Smooth muscle cell (in vitro differentiated cells): ENCODE results near the gene MYPOP. TPM values are rescaled to one million over a fixed set of nuclear protein-coding genes. Genes with fewer than 3 reads are reported as not detected.

Experiments
- DNase-seq: peaks from one replicate; lab custom pipeline; 2025; ENCODE audit not compliant: unreplicated experiment; lab: John Stamatoyannopoulos, UW
- H2AFZ ChIP-seq: fragments of 200-600 bp; sonication (generic); 2 replicates; pipeline ENCODE4 v1.6.0; 2016; ENCODE audit warnings: antibody characterized with exemption, low read depth, mild to moderate bottlenecking
- H3F3A ChIP-seq: fragments of 200-600 bp; sonication (generic); 2 replicates; pipeline ENCODE4 v1.6.0; 2017; ENCODE audit warnings: antibody characterized with exemption, low read depth
- H3K27ac ChIP-seq: fragments of 200-600 bp; sonication (generic); 2 replicates; pipeline ENCODE4 v1.5.1; 2016; ENCODE audit warnings: low read depth, mild to moderate bottlenecking
- H3K27me3 ChIP-seq: fragments of 200-600 bp; sonication (generic); 2 replicates; pipeline ENCODE4 v1.6.1; 2016; ENCODE audit warnings: low read depth, mild to moderate bottlenecking
- H3K36me3 ChIP-seq: fragments of 200-600 bp; sonication (generic); 2 replicates; pipeline ENCODE4 v1.5.1; 2016; ENCODE audit warnings: low read depth
- H3K4me1 ChIP-seq: fragments of 200-600 bp; sonication (generic); 2 replicates; pipeline ENCODE4 v1.5.1; 2016; ENCODE audit warnings: low read depth
- H3K4me2 ChIP-seq: fragments of 200-600 bp; sonication (generic); 2 replicates; pipeline ENCODE4 v1.6.0; 2016; ENCODE audit warnings: mild to moderate bottlenecking
- H3K4me3 ChIP-seq: fragments of 200-600 bp; sonication (generic); 2 replicates; pipeline ENCODE4 v1.5.1; 2016; ENCODE audit warnings: mild to moderate bottlenecking
- H3K79me2 ChIP-seq: fragments of 200-600 bp; sonication (generic); 2 replicates; pipeline ENCODE4 v1.6.0; 2016; ENCODE audit warnings: low read depth, mild to moderate bottlenecking
- H3K9ac ChIP-seq: fragments of 200-600 bp; sonication (generic); 2 replicates; pipeline ENCODE4 v1.6.0; 2016; ENCODE audit warnings: low read depth
- H3K9me3 ChIP-seq: fragments of 200-600 bp; sonication (generic); replicated peaks from 2 replicates; pipeline ENCODE4 v1.5.1; 2016; ENCODE audit warnings: low read depth
- H4K20me1 ChIP-seq: fragments of 200-600 bp; sonication (generic); 2 replicates; pipeline ENCODE4 v1.6.0; 2016; ENCODE audit warnings: low read depth
- WGBS: methylation state at CpG from one replicate; pipeline ENCODE4 v1.1.7; 2016; ENCODE audit warnings: low lambda C conversion rate; 5-methylcytosine and 5-hydroxymethylcytosine counted together
- polyA plus RNA-seq: library from polyadenylated mRNA; unstranded; fragments of >200 nt; fragmentation: Nextera tagmentation; extraction: Ambion mirVana; gene quantifications from 2 replicates; pipeline ENCODE4 v1.2.1, GENCODE V29; 2016
- total RNA-seq: library from RNA; depleted of rRNA; stranded (reverse); fragments of >200 nt; gene quantifications from 2 replicates; pipeline ENCODE4 v1.2.3, GENCODE V29; 2014
- TF ChIP-seq, protein P1 (sequence below): fragments of 200-600 bp; sonication (generic); IDR thresholded peaks from 2 replicates; pipeline ENCODE4 v1.5.1; 2017; ENCODE audit warnings: borderline replicate concordance, mild to moderate bottlenecking, antibody characterized with exemption; ENCODE audit not compliant: insufficient read depth, poor library complexity, severe bottlenecking

MYPOP gene
- total and polyA plus RNA-seq, 2 experiments from 2014 or later: 1.6 to 2.1 TPM

DNA sequence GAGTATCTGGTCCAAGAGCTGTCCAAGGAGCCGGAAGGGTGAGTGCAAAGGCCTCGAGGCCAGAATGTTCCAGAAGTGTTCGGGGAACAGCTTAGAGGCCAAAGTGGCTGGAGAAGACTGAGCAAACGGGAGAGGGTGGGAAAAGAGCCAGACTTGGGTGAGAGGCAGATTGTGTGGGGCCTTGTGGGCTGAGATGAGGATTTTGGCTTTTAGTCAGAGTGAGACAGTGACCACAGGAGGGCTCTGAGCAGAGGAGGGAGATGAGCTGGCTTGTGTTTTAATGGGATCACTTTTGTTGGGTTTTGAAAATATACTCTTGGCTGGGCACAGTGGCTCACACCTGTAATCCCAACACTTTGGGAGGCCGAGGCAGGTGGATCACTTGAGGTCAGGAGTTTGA is 6.5 kb upstream of the MYPOP start:
- Histone ChIP-seq H4K20me1 (no peaks in the 10 kb centered on the region), H3F3A (no peaks in the 10 kb centered on the region), H3K36me3 (no peaks in the 10 kb centered on the region), H3K9me3 (no peaks in the 10 kb centered on the region), H3K27me3 (no peaks in the 10 kb centered on the region), H3K9ac (no peak overlapping the region), H3K4me3 (no peak overlapping the region), H2AFZ (no peak overlapping the region), H3K4me1 (no peaks in the 10 kb centered on the region), H3K27ac (no peak overlapping the region), H3K79me2 (no peaks in the 10 kb centered on the region), H3K4me2 (no peak overlapping the region)
- TF ChIP-seq, protein P1, sequence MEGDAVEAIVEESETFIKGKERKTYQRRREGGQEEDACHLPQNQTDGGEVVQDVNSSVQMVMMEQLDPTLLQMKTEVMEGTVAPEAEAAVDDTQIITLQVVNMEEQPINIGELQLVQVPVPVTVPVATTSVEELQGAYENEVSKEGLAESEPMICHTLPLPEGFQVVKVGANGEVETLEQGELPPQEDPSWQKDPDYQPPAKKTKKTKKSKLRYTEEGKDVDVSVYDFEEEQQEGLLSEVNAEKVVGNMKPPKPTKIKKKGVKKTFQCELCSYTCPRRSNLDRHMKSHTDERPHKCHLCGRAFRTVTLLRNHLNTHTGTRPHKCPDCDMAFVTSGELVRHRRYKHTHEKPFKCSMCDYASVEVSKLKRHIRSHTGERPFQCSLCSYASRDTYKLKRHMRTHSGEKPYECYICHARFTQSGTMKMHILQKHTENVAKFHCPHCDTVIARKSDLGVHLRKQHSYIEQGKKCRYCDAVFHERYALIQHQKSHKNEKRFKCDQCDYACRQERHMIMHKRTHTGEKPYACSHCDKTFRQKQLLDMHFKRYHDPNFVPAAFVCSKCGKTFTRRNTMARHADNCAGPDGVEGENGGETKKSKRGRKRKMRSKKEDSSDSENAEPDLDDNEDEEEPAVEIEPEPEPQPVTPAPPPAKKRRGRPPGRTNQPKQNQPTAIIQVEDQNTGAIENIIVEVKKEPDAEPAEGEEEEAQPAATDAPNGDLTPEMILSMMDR: no peak
- WGBS: 67% methylated on average over 5 of the region's 5 CpGs
- DNase-seq: no peak

DNA sequence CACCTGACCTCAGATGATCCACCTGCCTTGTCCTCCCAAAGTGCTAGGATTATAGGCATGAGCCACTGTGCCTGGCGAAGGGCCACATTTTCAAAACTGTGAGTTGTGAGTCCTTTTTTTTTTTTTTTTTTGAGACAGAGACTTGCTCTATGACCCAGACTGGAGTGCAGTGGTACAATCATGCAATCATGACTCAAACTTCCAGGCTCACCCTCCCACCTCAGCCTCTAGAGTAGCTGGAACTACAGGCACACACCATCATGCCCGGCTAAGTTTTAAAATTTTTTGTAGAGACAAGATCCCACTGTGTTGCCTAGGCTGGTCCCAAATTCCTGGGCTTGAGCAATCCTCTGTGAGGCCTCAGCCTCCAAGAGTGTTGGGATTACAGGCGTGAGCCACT is 3.8 kb upstream of the MYPOP start:
- peaks cover 3% of the 10 kb centered on the region for H4K20me1 ChIP-seq
- no peaks in the 10 kb centered on the region for H3K79me2 ChIP-seq
- no peak overlapping the region for H3K9ac ChIP-seq
- H2AFZ ChIP-seq: no peak overlapping the region
- peaks cover 5% of the 10 kb centered on the region for H3F3A ChIP-seq
- TF ChIP-seq, protein P1: no peak
- no peaks in the 10 kb centered on the region for H3K27me3 ChIP-seq
- no peaks in the 10 kb centered on the region for H3K9me3 ChIP-seq
- no peak for DNase-seq
- H3K27ac ChIP-seq: no peak overlapping the region
- H3K36me3 ChIP-seq: no peaks in the 10 kb centered on the region
- H3K4me2 ChIP-seq: no peak overlapping the region
- H3K4me3 ChIP-seq: no peak overlapping the region
- 77% methylated on average over 3 of the region's 3 CpGs for WGBS
- H3K4me1 ChIP-seq: no peaks in the 10 kb centered on the region

DNA sequence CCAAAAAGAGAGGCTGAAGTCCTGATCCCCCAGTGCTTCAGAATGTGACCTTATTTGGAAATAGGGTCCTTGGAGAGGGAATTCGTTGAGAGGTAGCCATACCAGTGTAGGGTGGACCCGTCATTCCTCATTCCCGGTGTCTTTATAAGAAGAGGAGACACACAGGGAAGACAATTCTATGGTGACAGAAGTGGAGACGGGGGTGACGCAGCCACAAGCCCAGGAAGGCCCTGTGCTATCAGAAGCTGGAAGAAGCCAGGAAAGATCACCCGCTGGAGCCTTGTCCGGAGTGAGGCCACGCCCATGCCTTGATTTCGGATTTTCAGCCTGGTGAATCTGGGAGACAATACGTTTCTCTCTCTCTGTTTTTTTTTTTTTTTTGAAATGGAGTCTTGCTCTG is 2.6 kb upstream of the MYPOP start:
- Histone ChIP-seq H3F3A (peaks cover 5% of the 10 kb centered on the region), H3K9ac (no peak overlapping the region), H3K79me2 (peaks cover 4% of the 10 kb centered on the region), H4K20me1 (peaks cover 15% of the 10 kb centered on the region), H3K27ac (no peak overlapping the region), H3K9me3 (no peaks in the 10 kb centered on the region), H2AFZ (no peak overlapping the region), H3K27me3 (no peaks in the 10 kb centered on the region), H3K4me2 (no peak overlapping the region), H3K4me3 (no peak overlapping the region), H3K4me1 (peaks cover 6% of the 10 kb centered on the region), H3K36me3 (no peaks in the 10 kb centered on the region)
- TF ChIP-seq, protein P1: no peak
- no peak for DNase-seq
- 87% methylated on average over 10 of the region's 10 CpGs for WGBS
